ENCODE data around the gene KCNQ1.

KCNQ1 gene

DNA sequence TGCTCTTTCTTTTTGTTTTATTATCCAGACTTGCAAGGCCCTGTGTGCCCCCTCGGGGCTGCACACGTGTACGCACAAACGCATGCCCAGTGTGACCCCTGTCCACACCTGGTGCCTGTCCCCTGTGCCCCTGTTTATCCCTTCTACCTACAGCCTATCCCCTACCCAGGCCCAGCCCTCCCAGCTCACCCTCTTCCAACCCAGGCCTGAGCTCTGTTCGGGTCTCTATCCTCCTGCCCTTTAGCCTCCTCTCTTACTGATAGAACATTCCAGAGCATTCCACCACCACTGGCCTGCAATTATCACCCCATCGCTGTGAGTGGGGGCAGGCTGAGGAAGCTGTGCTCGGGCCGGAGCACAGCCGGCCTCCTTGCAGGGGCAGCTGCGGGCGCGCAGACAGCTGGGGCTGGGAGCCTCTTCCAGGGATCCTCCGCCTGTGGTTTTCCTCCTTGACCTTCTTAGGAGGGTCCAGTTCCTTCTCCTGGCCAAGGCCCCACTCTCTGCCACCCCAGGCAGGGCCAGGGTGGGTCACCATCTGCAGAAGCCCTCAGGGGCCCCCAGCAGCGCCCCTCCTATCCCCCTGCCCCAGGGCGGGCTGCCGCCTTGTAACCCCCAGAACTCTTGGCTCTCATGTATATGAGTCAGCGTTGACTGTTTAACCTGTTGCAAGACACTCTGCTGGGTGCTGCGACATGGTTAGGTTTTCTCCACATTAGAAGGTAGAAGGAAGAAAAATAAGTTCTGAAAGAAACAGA is 296.7 kb downstream of the KCNQ1 start:
- no peak for FAIRE-seq

GRCh38 chr11:2742201-2742600 is 297.4 kb downstream of the KCNQ1 start:
- no peak for FAIRE-seq

GRCh38 chr11:2742611-2743426 is 298.0 kb downstream of the KCNQ1 start:
- no peak for FAIRE-seq

GRCh38 chr11:2743427-2744110 is 298.8 kb downstream of the KCNQ1 start:
- FAIRE-seq, result no peak

GRCh38 chr11:2744166-2744565 is 299.4 kb downstream of the KCNQ1 start:
- FAIRE-seq, result no peak

DNA sequence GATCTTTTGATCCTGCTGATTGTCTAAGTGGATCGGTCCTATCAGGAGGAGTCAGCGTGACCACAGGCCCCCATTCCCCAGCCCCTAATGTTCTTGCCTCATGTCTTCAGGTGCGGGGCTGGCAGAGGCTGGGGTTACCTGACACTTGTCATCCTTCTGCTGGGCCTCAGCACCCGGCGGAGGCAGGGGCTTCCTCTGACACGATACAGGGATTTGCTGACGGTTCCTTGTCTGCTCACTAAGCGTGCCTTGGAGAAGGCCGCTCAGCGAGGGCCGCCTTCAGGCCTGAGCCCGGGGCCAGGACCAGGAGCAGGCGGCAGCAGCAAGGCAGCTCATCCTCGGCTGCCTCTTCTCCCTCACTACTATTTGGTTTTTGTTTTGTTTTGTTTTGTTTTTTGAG is 300.7 kb downstream of the KCNQ1 start:
- FAIRE-seq, result no peak

DNA sequence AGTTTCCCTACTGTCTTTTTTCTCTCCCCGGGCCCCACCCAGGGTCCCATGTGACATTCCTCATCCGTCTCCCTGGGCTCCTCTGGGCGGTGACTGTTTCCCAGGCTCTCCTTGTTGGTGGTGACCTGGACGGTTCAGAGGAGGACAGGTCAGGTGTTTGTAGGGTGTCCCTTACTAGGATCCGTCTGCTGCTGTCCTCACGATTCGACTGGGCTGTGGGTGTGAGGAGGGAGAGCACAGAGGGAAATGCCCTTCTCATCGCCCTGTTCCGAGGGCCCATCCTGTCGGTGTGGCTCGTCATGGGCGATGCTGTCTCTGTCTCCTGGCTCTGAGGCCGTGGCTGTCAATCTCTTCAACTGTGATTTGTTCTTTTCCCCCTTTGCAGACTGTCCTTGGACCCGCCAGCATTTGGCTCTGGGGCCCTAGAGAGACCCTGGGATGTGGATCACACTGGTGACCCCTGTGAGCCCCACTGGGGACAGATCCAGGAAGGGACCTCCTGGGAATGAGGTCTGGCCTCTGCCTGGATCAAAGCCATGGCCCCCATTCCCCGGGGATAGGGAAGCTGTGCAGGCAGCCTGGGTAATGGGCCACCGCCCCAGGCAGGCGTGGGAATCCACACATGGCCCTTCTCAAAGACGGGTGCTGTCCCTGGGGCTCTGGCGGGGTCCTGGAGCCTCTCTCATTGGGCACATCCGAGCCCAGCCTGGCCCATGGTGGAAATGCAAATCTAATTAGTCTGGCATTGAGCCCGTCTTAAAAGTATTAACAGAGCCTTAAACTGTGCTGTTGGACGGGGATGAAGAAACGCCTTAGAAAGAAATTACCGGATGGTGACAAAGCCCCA is 301.8 kb downstream of the KCNQ1 start:
- FAIRE-seq, result no peak

DNA sequence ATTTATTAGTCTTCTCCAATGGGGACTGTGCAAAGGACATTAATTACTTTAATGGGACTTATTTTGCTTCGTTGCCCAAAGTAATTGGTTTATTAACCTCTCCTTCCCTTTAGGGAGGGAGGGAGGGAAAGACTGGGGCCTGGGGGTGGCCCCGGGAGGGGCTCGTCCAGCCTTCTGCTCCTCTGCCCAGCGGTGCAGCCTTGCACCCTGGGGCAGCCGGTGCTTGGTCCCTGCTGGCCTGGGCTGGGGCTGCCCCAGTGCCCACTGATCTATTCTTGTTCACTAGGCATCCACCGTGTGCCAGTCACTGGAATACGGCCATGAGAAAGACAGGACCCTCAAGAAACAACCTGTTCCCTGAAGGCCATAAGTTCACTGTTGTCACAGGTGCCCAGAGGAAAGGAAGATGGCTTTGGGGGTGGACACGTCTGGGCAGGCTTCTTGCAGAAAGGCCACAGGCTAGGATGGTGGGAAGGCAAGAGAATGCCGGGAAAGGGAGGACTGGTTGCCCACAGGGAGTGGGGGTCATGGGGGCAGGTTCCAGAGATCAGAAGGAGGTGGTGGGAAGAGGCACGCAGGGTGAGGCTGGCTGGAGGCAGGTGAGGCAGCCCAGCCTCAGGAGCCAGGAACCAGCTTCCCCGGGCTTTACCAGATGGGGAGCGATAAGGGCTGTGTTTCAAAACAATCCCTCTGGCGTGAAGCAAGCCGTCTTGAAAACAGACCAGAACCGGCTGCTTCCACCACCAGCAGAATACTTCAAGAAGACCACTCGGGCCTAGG is 302.6 kb downstream of the KCNQ1 start:
- FAIRE-seq, result no peak

- no peak for FAIRE-seq
These were observed 303.4 kb downstream of the KCNQ1 start for GRCh38 chr11:2748061-2748813.

GRCh38 chr11:2748814-2749554 is 304.2 kb downstream of the KCNQ1 start:
- FAIRE-seq, result no peak

- FAIRE-seq, result no peak
These were observed 305.4 kb downstream of the KCNQ1 start for GRCh38 chr11:2750101-2750681.

GRCh38 chr11:2750682-2751522 is 306.1 kb downstream of the KCNQ1 start:
- FAIRE-seq, result no peak

DNA sequence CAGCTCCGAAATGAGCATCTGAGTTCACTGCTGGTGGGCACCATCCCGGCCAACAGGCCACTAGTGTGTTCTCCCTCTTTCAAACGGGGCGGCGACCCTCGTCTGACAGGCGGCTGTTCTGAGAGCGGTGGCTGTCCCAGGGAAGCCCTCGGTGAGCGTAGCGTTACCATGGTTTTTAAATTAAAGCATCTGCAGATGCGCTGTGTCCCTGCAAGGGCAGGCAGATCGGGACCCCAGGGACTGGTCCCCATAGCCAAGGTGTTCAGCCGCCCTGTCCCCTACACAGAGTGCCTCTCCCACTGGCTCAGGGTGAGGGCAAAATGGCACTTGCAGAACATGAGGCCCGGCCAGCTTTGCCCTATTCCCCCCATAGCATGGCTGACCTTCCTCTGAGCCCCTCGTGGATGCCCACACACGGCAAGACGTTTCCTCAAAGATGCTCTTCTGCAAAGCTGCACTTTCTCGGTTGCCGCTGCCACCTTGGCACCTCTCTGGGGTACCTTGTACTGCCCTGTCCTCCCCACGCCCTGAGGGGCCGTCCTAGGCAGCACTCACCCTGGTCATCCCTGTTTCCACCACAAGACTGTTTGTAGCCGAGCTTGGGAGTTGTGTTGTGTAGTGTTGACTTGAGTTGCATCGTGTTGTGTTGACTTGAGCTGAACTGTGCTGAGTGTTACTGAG is 306.9 kb downstream of the KCNQ1 start:
- FAIRE-seq, result no peak

- FAIRE-seq, result no peak
These were observed 307.5 kb downstream of the KCNQ1 start for GRCh38 chr11:2752204-2752770.

DNA sequence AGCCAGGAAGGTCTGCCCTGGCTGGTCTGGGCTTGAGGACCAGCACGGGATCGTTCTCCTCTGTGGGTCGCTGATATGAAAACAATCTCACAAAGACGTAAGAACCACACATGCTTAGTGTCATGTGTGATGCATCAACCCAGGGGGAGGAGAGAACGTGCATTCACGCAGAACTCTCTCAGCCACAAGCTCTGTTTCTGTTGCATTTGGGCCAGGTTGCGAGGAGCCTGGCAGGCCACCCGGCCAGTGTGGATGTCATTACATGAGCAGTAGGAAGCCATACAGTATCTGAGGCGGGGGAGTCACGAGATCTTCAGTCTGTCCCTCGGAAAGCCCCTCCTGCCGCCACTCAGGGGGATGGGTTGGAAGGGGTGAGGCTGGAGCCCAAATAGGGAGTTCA is 308.1 kb downstream of the KCNQ1 start:
- no peak for FAIRE-seq

- FAIRE-seq, result no peak
These were observed 309.2 kb downstream of the KCNQ1 start for GRCh38 chr11:2754008-2754407.

DNA sequence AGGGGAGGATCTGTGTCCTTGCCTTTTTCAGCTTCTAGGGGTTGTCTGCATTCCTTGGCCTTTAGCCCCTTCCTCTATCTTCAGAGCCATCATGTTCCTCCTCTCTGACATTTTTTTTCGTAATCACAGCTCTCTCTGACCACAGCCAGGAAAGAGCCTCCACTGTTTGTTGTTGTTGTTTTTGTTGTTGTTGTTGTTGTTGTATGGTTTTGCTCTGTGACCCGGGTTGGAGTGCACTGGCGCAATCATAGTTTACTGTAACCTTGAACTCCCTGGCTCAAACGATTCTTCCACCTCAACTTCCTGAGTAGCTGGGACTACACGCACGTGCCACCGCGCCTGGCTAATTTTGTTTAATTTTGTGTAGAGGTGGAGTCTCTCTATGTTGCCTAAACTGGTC is 310.3 kb downstream of the KCNQ1 start:
- no peak for FAIRE-seq

DNA sequence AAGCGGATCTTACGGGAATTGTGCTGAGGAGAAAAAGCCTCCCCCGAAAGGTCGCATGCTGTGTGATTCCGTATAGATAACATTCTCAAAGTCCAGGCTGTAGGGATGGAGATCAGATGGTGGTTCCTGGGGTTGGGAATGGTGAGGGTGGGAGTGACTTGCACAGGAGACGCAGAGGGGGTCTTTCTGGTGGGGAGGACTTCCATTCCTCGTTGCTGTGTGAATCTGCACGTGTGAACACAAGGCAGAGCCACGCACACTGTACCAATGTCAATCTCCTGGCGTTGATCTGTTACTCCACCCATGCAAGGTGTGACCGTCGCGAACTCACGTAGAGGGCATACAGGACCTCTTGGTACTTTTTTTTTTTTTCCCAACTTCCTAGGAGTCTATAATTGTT is 313.9 kb downstream of the KCNQ1 start:
- no peak for FAIRE-seq

All from G401.6 (cell line).